HCT116 (cell line): ENCODE measurements around the gene GPR150. TPM values are rescaled to one million over a fixed set of nuclear protein-coding genes. Genes with fewer than 3 reads are reported as not detected.

Experiments used
- ATAC-seq: fragments of 200-7000 bp; cut with Tn5 transposase; 2 replicates; pipeline ENCODE4 v1.9.1; 2020; ENCODE audit warnings: mild to moderate bottlenecking, moderate library complexity
- BruUV-seq: library from RNA; stranded (reverse); fragments of 400-500 nt; replicated peaks from 2 replicates; lab custom pipeline; 2021; lab: Mats Ljungman, UMichigan
- CTCF ChIA-PET: fragments of 300-600 bp; sonication (Branson Sonifier 250); formaldehyde crosslinking; loops from one replicate; lab custom pipeline; 2021; ENCODE audit warnings: antibody characterized with exemption; lab: Charles Lee
- POLR2A ChIA-PET: fragments of 300-600, 350-600 bp; sonication (Branson Sonifier 250); formaldehyde crosslinking; loops from one replicate; lab custom pipeline; 2021; ENCODE audit warnings: antibody characterized with exemption; lab: Charles Lee
- RAD21 ChIA-PET, 2 experiments: fragments of 300-600 bp; sonication (Branson Sonifier 250); formaldehyde crosslinking; loops; one replicate each; lab custom pipeline; 2023; ENCODE audit warnings: low total read pairs in 2 of 2; ENCODE audit not compliant: uncharacterized antibody in 2 of 2, unreplicated experiment in 2 of 2, low non-redundant PET in 1 of 2; lab: Charles Lee
- DNase-seq: peaks from one replicate; pipeline ENCODE4 v3.0.0-alpha.2; 2010; ENCODE audit warnings: low read depth, low spot score
- H2AFZ ChIP-seq: fragments of 200-600 bp; shearing (Covaris generic), sonication (generic); 2 replicates; pipeline ENCODE4 v1.6.1; 2017; ENCODE audit warnings: low read depth, mixed run types, mixed read lengths, antibody characterized with exemption, low read length; ENCODE audit not compliant: poor library complexity, severe bottlenecking
- H3K27ac ChIP-seq: 2 replicates; pipeline ENCODE4 v1.5.1; 2012; ENCODE audit warnings: low read depth, low read length
- H3K27me3 ChIP-seq: fragments of 200-600 bp; sonication (generic); 2 replicates; pipeline ENCODE4 v1.6.1; 2016; ENCODE audit warnings: mixed run types, low read length, mixed read lengths; ENCODE audit not compliant: insufficient read depth
- H3K36me3 ChIP-seq, 2 experiments: fragments of 200-500 bp in 1 of 2; fragments of 200-600 bp in 1 of 2; sonication (Bioruptor generic) in 1 of 2; sonication (generic) in 1 of 2; 2 replicates each; pipeline versions ENCODE4 v1.5.1 to v1.6.1; 2014 to 2016; ENCODE audit warnings: low read length in 2 of 2, inconsistent platforms in 1 of 2, mixed read lengths in 1 of 2, mixed run types in 1 of 2; ENCODE audit not compliant: insufficient read depth in 2 of 2, control insufficient read depth in 1 of 2
- H3K4me1 ChIP-seq, 2 experiments: fragments of 200-600 bp in 1 of 2; sonication (generic) in 1 of 2; 2 replicates each; pipeline versions ENCODE4 v1.5.1 to v1.6.1; 2012 to 2017; ENCODE audit warnings: low read length in 2 of 2, inconsistent platforms in 1 of 2, mild to moderate bottlenecking in 1 of 2, mixed read lengths in 1 of 2, mixed run types in 1 of 2, moderate library complexity in 1 of 2; ENCODE audit not compliant: insufficient read depth in 2 of 2, control insufficient read depth in 1 of 2
- H3K4me2 ChIP-seq: fragments of 200-600 bp; sonication (generic); 2 replicates; pipeline ENCODE4 v1.6.1; 2017; ENCODE audit warnings: mixed run types, low read length, mixed read lengths
- H3K4me3 ChIP-seq, 2 experiments: fragments of 200-600 bp in 1 of 2; sonication (generic) in 1 of 2; replicated peaks in 1 of 2; 2 replicates each; pipeline ENCODE4 v1.5.1; 2011 to 2016; ENCODE audit warnings: low read length in 2 of 2, control low read depth in 1 of 2, low read depth in 1 of 2, mild to moderate bottlenecking in 1 of 2, mixed read lengths in 1 of 2, mixed run types in 1 of 2
- H3K79me2 ChIP-seq: fragments of 200-600 bp; sonication (generic); 2 replicates; pipeline ENCODE4 v1.6.1; 2017; ENCODE audit warnings: mild to moderate bottlenecking, mixed run types, low read length, moderate library complexity, mixed read lengths; ENCODE audit not compliant: insufficient read depth
- H3K9ac ChIP-seq: fragments of 200-600 bp; sonication (generic); 2 replicates; pipeline ENCODE4 v1.6.1; 2016; ENCODE audit warnings: low read length, mixed read lengths
- H3K9me2 ChIP-seq: fragments of 200-600 bp; sonication (generic), shearing (Covaris generic); 2 replicates; pipeline ENCODE4 v1.6.1; 2017; ENCODE audit warnings: mixed run types, mild to moderate bottlenecking, moderate library complexity; ENCODE audit not compliant: insufficient read depth
- H3K9me3 ChIP-seq, 2 experiments: fragments of 200-500 bp in 1 of 2; fragments of 200-600 bp in 1 of 2; sonication (Bioruptor generic) in 1 of 2; sonication (generic) in 1 of 2; 2 replicates each; pipeline ENCODE4 v1.6.1; 2014 to 2017; ENCODE audit warnings: low read length in 2 of 2, mixed read lengths in 2 of 2, inconsistent platforms in 1 of 2, low read depth in 1 of 2, mild to moderate bottlenecking in 1 of 2, mixed run types in 1 of 2, moderate library complexity in 1 of 2; ENCODE audit not compliant: control insufficient read depth in 1 of 2, insufficient read depth in 1 of 2
- H4K20me1 ChIP-seq: fragments of 200-600 bp; sonication (generic), shearing (Covaris generic); 2 replicates; pipeline ENCODE4 v1.6.1; 2017; ENCODE audit warnings: mixed run types, mild to moderate bottlenecking, moderate library complexity; ENCODE audit not compliant: insufficient read depth
- CBX3 ChIP-seq: IDR thresholded peaks from 2 replicates; pipeline ENCODE4 v1.6.1; 2012; ENCODE audit warnings: low read depth
- MAX ChIP-seq: IDR thresholded peaks from 2 replicates; pipeline ENCODE4 v1.6.1; 2012
- TCF7L2 ChIP-seq: IDR thresholded peaks from 2 replicates; pipeline ENCODE4 v1.7.0; 2011; ENCODE audit warnings: borderline replicate concordance, inconsistent platforms; ENCODE audit not compliant: insufficient read depth, insufficient read length; ENCODE audit errors: extremely low read depth
- ZNF274 ChIP-seq: fragments of 200-500 bp; sonication (Bioruptor generic); IDR thresholded peaks from 2 replicates; pipeline ENCODE4 v1.6.1; 2014; ENCODE audit warnings: mild to moderate bottlenecking, low read depth, low read length, inconsistent platforms
- intact Hi-C: fragments of 100-400 bp; cut with micrococcal nuclease; formaldehyde crosslinking; loops from 2 replicates; pipeline ENCODE4 v1.10.0; 2022
- total RNA-seq: library from RNA; stranded (reverse); gene quantifications from one replicate; pipeline ENCODE4 v1.2.1, GENCODE V29; 2021; ENCODE audit not compliant: unreplicated experiment

The GPR150 gene
- total RNA-seq, 1 experiment from 2014 or later = not detected

GRCh38 chr5:95621839-95622629 lies 2.1 kb downstream of the GPR150 start:
- no peaks in the 10 kb centered on the region for H3K36me3 ChIP-seq
- no peaks in the 10 kb centered on the region for H3K79me2 ChIP-seq
- no peak overlapping the region for H3K4me3 ChIP-seq
- no peaks in the 10 kb centered on the region; the same call in 1 of the 2 replicates for H3K9me2 ChIP-seq
- H3K9ac ChIP-seq = no peak overlapping the region
- no peak for TF ChIP-seq ZNF274
- no peaks in the 10 kb centered on the region for H3K27me3 ChIP-seq
- no peak overlapping the region for H2AFZ ChIP-seq
- no peaks in the 10 kb centered on the region for H3K9me3 ChIP-seq
- H3K27ac ChIP-seq = no peak overlapping the region
- no peaks in the 10 kb centered on the region for H3K4me1 ChIP-seq
- no TSS peak for BruUV-seq
- ChIA-PET POLR2A (interaction anchor here (1.4 kb wide), 1 partner anchor 25 kb away, joined by 4 read pairs; the partner anchor contains the start of gene RFESD), RAD21 (no interaction called here), CTCF (no interaction called here)
- intact Hi-C loops = no loop called here
- H3K4me2 ChIP-seq = no peak overlapping the region
- no peak for ATAC-seq
- no peak for DNase-seq
- no peaks in the 10 kb centered on the region for H4K20me1 ChIP-seq

GRCh38 chr5:95623706-95624105 lies 3.8 kb downstream of the GPR150 start:
- H3K9ac ChIP-seq = no peak overlapping the region
- ChIA-PET POLR2A (no interaction called here), CTCF (no interaction called here)

More at GRCh38 chr5:95623706-95624105, 3.8 kb downstream of the GPR150 start:
- no peaks in the 10 kb centered on the region; the same call in 1 of the 2 replicates for H3K9me2 ChIP-seq
- H3K27ac ChIP-seq = no peak overlapping the region
- ATAC-seq (no peak), DNase-seq (no peak)
- H3K9me3 ChIP-seq = no peaks in the 10 kb centered on the region
- H4K20me1 ChIP-seq = no peaks in the 10 kb centered on the region
- no peak overlapping the region for H3K4me3 ChIP-seq
- H3K4me1 ChIP-seq = no peaks in the 10 kb centered on the region
- intact Hi-C loops = no loop called here
- H3K27me3 ChIP-seq = no peaks in the 10 kb centered on the region
- H2AFZ ChIP-seq = no peak overlapping the region
- H3K36me3 ChIP-seq = no peaks in the 10 kb centered on the region
- RAD21 ChIA-PET = no interaction called here
- H3K4me2 ChIP-seq = no peak overlapping the region
- TF ChIP-seq MAX (no peak), CBX3 (no peak), TCF7L2 (no peak)
- BruUV-seq = no TSS peak
- no peaks in the 10 kb centered on the region for H3K79me2 ChIP-seq
